K562 (cell line): Measurements from ENCODE around the gene FARSA. TPM values are rescaled to one million over a fixed set of nuclear protein-coding genes. Genes with fewer than 3 reads are reported as not detected.

Experiments used
- ATAC-seq: fragments of 200-7000 bp; cut with Tn5 transposase; 3 replicates; pipeline ENCODE4 v1.9.1; 2020; ENCODE audit warnings: moderate library complexity
- BruUV-seq: library from RNA; stranded (reverse); fragments of 400-500 nt; replicated peaks from 2 replicates; lab custom pipeline; 2021; lab: Mats Ljungman, UMichigan
- CTCF ChIA-PET: fragments of 300-600 bp; formaldehyde crosslinking; extraction: SDS; loops from one replicate; lab custom pipeline; 2021; ENCODE audit warnings: low intra/inter-chr PET ratio; lab: Yijun Ruan, JAX
- POLR2A ChIA-PET: fragments of 300-600, 350-650 bp; sonication (Branson Sonifier 250); formaldehyde crosslinking; extraction: SDS; loops from one replicate; lab custom pipeline; 2021; ENCODE audit warnings: antibody characterized with exemption, inconsistent platforms; lab: Yijun Ruan, JAX
- DNase-seq, 4 experiments: peaks; one replicate each; pipeline versions ENCODE4 v3.0.0 to v3.0.0-alpha.2; 2011 to 2018; ENCODE audit warnings: low spot score in 3 of 4, mixed read lengths in 3 of 4; ENCODE audit errors: extremely low read depth in 1 of 4
- FAIRE-seq: peaks from 2 replicates; lab custom pipeline; 2011; peaks lifted over from hg19 to GRCh38; lab: Jason Lieb, UNC
- H2AFZ ChIP-seq: 2 replicates; pipeline ENCODE4 v1.6.0; 2011; ENCODE audit warnings: low read depth, low read length, control low read depth, inconsistent platforms
- H3K27ac ChIP-seq: fragments of 200-600 bp; 3 replicates; pipeline ENCODE4 v1.8.0; 2011; ENCODE audit warnings: low read depth, mild to moderate bottlenecking, control low read depth, inconsistent platforms, low read length, moderate library complexity, mixed read lengths; ENCODE audit errors: extremely low read depth
- H3K27me3 ChIP-seq, 2 experiments: fragments of 300-600 bp in 1 of 2; 2 replicates in 1 of 2; 3 replicates in 1 of 2; pipeline versions ENCODE4 v1.6.0 to v1.8.0; 2011; ENCODE audit warnings: inconsistent platforms in 2 of 2, low read length in 2 of 2, mild to moderate bottlenecking in 1 of 2, mixed read lengths in 1 of 2, moderate library complexity in 1 of 2; ENCODE audit not compliant: control insufficient read depth in 2 of 2, insufficient read depth in 2 of 2
- H3K36me3 ChIP-seq: fragments of 300-600 bp; 3 replicates; pipeline ENCODE4 v1.8.0; 2011; ENCODE audit warnings: mild to moderate bottlenecking, low read length, inconsistent platforms; ENCODE audit not compliant: control insufficient read depth, insufficient read depth
- H3K4me1 ChIP-seq, 2 experiments: fragments of 200-600 bp in 1 of 2; replicated peaks in 1 of 2; 2 replicates in 1 of 2; 3 replicates in 1 of 2; pipeline versions ENCODE4 v1.5.1 to v1.8.0; 2011; ENCODE audit warnings: inconsistent platforms in 2 of 2, low read length in 2 of 2, mild to moderate bottlenecking in 1 of 2, mixed read lengths in 1 of 2, moderate library complexity in 1 of 2; ENCODE audit not compliant: control insufficient read depth in 2 of 2, insufficient read depth in 2 of 2
- H3K4me2 ChIP-seq: 2 replicates; pipeline ENCODE4 v1.6.1; 2011; ENCODE audit warnings: low read length, control low read depth, inconsistent platforms, mixed read lengths; ENCODE audit not compliant: insufficient read depth
- H3K4me3 ChIP-seq: fragments of 200-600 bp; sonication (generic), shearing (Covaris generic); 2 replicates; pipeline ENCODE4 v1.5.1; 2016; ENCODE audit warnings: control low read depth, inconsistent platforms
- H3K79me2 ChIP-seq: fragments of 200-600 bp; 3 replicates; pipeline ENCODE4 v1.8.0; 2011; ENCODE audit warnings: low read length, inconsistent platforms; ENCODE audit not compliant: control insufficient read depth, insufficient read depth
- H3K9ac ChIP-seq, 2 experiments: 2 replicates each; pipeline versions ENCODE4 v1.6.0 to v1.6.1; 2011; ENCODE audit warnings: low read depth in 2 of 2, low read length in 2 of 2, control low read depth in 1 of 2, inconsistent platforms in 1 of 2, mild to moderate bottlenecking in 1 of 2, mixed read lengths in 1 of 2; ENCODE audit not compliant: insufficient read depth in 1 of 2
- H3K9me1 ChIP-seq: one replicate; pipeline ENCODE4 v1.6.0; 2011; ENCODE audit warnings: inconsistent platforms, mild to moderate bottlenecking, low read length, moderate library complexity; ENCODE audit not compliant: control insufficient read depth, insufficient read depth
- H3K9me3 ChIP-seq: replicated peaks from 2 replicates; pipeline ENCODE4 v1.5.1; 2011; ENCODE audit warnings: low read depth, low read length, inconsistent platforms; ENCODE audit not compliant: control insufficient read depth, insufficient read depth
- H4K20me1 ChIP-seq: replicated peaks from 2 replicates; pipeline ENCODE4 v1.6.1; 2011; ENCODE audit warnings: low read length, inconsistent platforms, mixed read lengths; ENCODE audit not compliant: control insufficient read depth, insufficient read depth
- FOXJ3 ChIP-seq: sonication (generic); formaldehyde crosslinking; IDR thresholded peaks from 2 replicates; pipeline ENCODE4 v1.4.0; 2020; ENCODE audit warnings: mild to moderate bottlenecking, missing genetic modification reagents
- L3MBTL2 ChIP-seq: fragments of 450-650 bp; IDR thresholded peaks from 2 replicates; pipeline ENCODE4 v1.6.1; 2016; ENCODE audit warnings: mild to moderate bottlenecking, moderate library complexity
- NR3C1 ChIP-seq: sonication (generic); formaldehyde crosslinking; IDR thresholded peaks from 2 replicates; pipeline ENCODE4 v1.8.1; 2022; ENCODE audit warnings: missing genetic modification reagents
- SIRT6 ChIP-seq: IDR thresholded peaks from one replicate; pipeline ENCODE4 v1.6.1; 2012; ENCODE audit warnings: low read depth, mild to moderate bottlenecking, control low read depth, inconsistent platforms, low read length, moderate library complexity
- ZNF239 ChIP-seq: fragments of 250-450 bp; sonication (Bioruptor Pico); IDR thresholded peaks from 2 replicates; pipeline ENCODE4 v1.4.0; 2020; ENCODE audit warnings: mild to moderate bottlenecking
- ZNF586 ChIP-seq: fragments of 450-650 bp; formaldehyde crosslinking; conservative IDR thresholded peaks from 2 replicates; pipeline ENCODE4 v1.4.0; 2020; ENCODE audit warnings: mild to moderate bottlenecking, moderate library complexity
- whole genome bisulfite sequencing: fragments of 100-300 bp; shearing (Covaris generic); methylation state at CpG from one replicate; pipeline ENCODE4 v1.1.6; 2016; ENCODE audit warnings: low coverage, mixed read lengths; ENCODE audit not compliant: insufficient coverage; ENCODE audit errors: missing lambda C conversion rate; 5-methylcytosine and 5-hydroxymethylcytosine counted together
- in situ Hi-C: fragments of 300-500 bp; cut with MboI; formaldehyde crosslinking; loops from 4 replicates; pipeline ENCODE4 v1.15.0; 2018; ENCODE audit warnings: inconsistent platforms, mixed read lengths
- intact Hi-C: fragments of 100-400 bp; cut with micrococcal nuclease; formaldehyde crosslinking; loops from 2 replicates; pipeline ENCODE4 v1.14.2; 2022
- polyA plus RNA-seq, 8 experiments: library from polyadenylated mRNA; depleted of rRNA in 4 of 8; stranded (reverse) in 5 of 8; unstranded in 3 of 8; fragments of >200 nt; fragmentation: Nextera tagmentation in 2 of 8; fragmentation: Illumina TruSeq in 1 of 8; extraction: Ambion mirVana in 2 of 8; extraction: Trizol in 1 of 8; gene quantifications; 2 replicates each; pipeline versions ENCODE4 v1.2.1 to v1.2.3, GENCODE V29; 2011 to 2014; ENCODE audit warnings: inconsistent platforms in 1 of 8, missing spikeins in 1 of 8
- total RNA-seq, 7 experiments: library from RNA; depleted of rRNA in 6 of 7; stranded (reverse); fragments of >200 nt in 6 of 7; fragmentation: Illumina TruSeq in 2 of 7; extraction: Trizol in 2 of 7; gene quantifications; 2 replicates each; pipeline versions ENCODE4 v1.2.1 to v1.2.3, GENCODE V29; 2011 to 2021; ENCODE audit warnings: low replicate concordance in 1 of 7
- TF ChIP-seq, protein P1 (sequence below): fragments of 250-450 bp; sonication (Bioruptor Pico); IDR thresholded peaks from 2 replicates; pipeline ENCODE4 v1.4.0; 2020; ENCODE audit warnings: mild to moderate bottlenecking, moderate library complexity, borderline replicate concordance
- TF ChIP-seq, protein P2 (sequence below): fragments of 250-450 bp; sonication (Bioruptor Pico); IDR thresholded peaks from 2 replicates; pipeline ENCODE4 v1.5.0; 2020; ENCODE audit warnings: mild to moderate bottlenecking, borderline replicate concordance
- TF ChIP-seq, protein P3 (sequence below): fragments of 450-650 bp; IDR thresholded peaks from 2 replicates; pipeline ENCODE4 v1.6.1; 2014; ENCODE audit warnings: low read depth, mild to moderate bottlenecking, moderate library complexity, borderline replicate concordance
- TF ChIP-seq, protein P4 (sequence below): sonication (generic); formaldehyde crosslinking; IDR thresholded peaks from 2 replicates; pipeline ENCODE4 v1.8.0; 2022; ENCODE audit warnings: mild to moderate bottlenecking, missing genetic modification reagents, borderline replicate concordance
- TF ChIP-seq, protein P5 (sequence below): sonication (generic); formaldehyde crosslinking; IDR thresholded peaks from 2 replicates; pipeline ENCODE4 v1.8.0; 2023; ENCODE audit warnings: mild to moderate bottlenecking, missing genetic modification reagents

Gene FARSA
- total and polyA plus RNA-seq, 9 of the 15 experiments (the other 6 are each of a cell fraction or from before 2014, with no cell fraction given), result 25.2 to 237 (median 89.6) TPM

DNA sequence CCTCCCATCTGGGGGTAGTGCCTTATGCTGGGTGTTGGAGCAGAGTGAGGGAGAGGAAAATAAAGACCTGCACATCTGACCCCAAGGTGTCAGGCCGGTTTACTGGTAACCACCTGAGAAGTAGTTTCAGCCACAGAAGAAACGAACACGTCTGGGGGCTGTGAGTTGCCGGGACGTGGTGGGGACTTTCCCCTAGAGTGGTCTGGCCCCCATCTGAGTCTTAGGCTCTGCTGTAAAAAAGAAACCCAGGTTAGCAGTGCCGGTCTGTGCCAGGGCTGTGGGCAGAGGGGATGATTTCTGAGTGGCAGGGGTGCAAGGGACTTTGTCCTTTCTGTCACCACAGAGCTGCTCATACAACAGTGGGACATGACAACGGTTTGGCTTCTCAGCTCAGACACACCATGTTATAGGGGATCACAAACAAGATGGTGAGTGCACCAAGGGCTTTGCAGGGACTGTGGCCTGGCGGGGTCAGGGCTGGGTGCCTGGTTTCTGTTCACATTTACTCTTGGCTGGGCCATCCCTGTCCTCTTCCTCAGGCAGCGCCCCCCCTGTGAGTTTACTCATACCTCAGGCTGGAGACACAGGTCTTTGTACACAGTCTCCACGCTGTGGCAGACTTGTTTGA, 33.5 kb downstream of the FARSA start:
- Histone ChIP-seq H3K4me1 (peaks cover 0 to 15% of the 10 kb centered on the region in 2 experiments; a peak in 1 of 5 replicates), H3K27ac (no peak overlapping the region), H2AFZ (no peak overlapping the region), H3K9ac (no peak overlapping the region), H4K20me1 (no peaks in the 10 kb centered on the region), H3K9me3 (no peaks in the 10 kb centered on the region), H3K4me2 (no peak overlapping the region), H3K79me2 (no peaks in the 10 kb centered on the region), H3K36me3 (peaks cover 53% of the 10 kb centered on the region; the same call in 2 of the 3 replicates), H3K4me3 (no peak overlapping the region), H3K27me3 (no peaks in the 10 kb centered on the region), H3K9me1 (no peaks in the 10 kb centered on the region)
- ChIA-PET CTCF (no interaction called here), POLR2A (interaction anchor here (0.6 to 1.9 kb wide), 6 partner anchors 9 to 1652 kb away, joined by 3 to 11 read pairs (median 4); partner anchors contain the start of gene KLF1)
- in situ Hi-C loops (no loop called here), intact Hi-C loops (no loop called here)
- 86% methylated on average over 10 of the region's 10 CpGs for WGBS
- no TSS peak for BruUV-seq
- FAIRE-seq, result no peak
- no peak for ATAC-seq
- DNase-seq, result peak in 1 of 4 experiments; percentile 9
- TF ChIP-seq ZNF239 (CRISPR knock-in tag) (no peak), NR3C1 (CRISPR knock-in tag) (no peak), L3MBTL2 (no peak), SIRT6 (no peak), FOXJ3 (CRISPR knock-in tag) (no peak), ZNF586 (CRISPR knock-in tag) (no peak)
- TF ChIP-seq, protein P1, sequence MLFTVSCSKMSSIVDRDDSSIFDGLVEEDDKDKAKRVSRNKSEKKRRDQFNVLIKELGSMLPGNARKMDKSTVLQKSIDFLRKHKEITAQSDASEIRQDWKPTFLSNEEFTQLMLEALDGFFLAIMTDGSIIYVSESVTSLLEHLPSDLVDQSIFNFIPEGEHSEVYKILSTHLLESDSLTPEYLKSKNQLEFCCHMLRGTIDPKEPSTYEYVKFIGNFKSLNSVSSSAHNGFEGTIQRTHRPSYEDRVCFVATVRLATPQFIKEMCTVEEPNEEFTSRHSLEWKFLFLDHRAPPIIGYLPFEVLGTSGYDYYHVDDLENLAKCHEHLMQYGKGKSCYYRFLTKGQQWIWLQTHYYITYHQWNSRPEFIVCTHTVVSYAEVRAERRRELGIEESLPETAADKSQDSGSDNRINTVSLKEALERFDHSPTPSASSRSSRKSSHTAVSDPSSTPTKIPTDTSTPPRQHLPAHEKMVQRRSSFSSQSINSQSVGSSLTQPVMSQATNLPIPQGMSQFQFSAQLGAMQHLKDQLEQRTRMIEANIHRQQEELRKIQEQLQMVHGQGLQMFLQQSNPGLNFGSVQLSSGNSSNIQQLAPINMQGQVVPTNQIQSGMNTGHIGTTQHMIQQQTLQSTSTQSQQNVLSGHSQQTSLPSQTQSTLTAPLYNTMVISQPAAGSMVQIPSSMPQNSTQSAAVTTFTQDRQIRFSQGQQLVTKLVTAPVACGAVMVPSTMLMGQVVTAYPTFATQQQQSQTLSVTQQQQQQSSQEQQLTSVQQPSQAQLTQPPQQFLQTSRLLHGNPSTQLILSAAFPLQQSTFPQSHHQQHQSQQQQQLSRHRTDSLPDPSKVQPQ, result no peak
- TF ChIP-seq, protein P2, sequence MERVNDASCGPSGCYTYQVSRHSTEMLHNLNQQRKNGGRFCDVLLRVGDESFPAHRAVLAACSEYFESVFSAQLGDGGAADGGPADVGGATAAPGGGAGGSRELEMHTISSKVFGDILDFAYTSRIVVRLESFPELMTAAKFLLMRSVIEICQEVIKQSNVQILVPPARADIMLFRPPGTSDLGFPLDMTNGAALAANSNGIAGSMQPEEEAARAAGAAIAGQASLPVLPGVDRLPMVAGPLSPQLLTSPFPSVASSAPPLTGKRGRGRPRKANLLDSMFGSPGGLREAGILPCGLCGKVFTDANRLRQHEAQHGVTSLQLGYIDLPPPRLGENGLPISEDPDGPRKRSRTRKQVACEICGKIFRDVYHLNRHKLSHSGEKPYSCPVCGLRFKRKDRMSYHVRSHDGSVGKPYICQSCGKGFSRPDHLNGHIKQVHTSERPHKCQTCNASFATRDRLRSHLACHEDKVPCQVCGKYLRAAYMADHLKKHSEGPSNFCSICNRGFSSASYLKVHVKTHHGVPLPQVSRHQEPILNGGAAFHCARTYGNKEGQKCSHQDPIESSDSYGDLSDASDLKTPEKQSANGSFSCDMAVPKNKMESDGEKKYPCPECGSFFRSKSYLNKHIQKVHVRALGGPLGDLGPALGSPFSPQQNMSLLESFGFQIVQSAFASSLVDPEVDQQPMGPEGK (CRISPR knock-in tag), result no peak
- TF ChIP-seq, protein P3, sequence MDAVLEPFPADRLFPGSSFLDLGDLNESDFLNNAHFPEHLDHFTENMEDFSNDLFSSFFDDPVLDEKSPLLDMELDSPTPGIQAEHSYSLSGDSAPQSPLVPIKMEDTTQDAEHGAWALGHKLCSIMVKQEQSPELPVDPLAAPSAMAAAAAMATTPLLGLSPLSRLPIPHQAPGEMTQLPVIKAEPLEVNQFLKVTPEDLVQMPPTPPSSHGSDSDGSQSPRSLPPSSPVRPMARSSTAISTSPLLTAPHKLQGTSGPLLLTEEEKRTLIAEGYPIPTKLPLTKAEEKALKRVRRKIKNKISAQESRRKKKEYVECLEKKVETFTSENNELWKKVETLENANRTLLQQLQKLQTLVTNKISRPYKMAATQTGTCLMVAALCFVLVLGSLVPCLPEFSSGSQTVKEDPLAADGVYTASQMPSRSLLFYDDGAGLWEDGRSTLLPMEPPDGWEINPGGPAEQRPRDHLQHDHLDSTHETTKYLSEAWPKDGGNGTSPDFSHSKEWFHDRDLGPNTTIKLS, result no peak
- TF ChIP-seq, protein P4, sequence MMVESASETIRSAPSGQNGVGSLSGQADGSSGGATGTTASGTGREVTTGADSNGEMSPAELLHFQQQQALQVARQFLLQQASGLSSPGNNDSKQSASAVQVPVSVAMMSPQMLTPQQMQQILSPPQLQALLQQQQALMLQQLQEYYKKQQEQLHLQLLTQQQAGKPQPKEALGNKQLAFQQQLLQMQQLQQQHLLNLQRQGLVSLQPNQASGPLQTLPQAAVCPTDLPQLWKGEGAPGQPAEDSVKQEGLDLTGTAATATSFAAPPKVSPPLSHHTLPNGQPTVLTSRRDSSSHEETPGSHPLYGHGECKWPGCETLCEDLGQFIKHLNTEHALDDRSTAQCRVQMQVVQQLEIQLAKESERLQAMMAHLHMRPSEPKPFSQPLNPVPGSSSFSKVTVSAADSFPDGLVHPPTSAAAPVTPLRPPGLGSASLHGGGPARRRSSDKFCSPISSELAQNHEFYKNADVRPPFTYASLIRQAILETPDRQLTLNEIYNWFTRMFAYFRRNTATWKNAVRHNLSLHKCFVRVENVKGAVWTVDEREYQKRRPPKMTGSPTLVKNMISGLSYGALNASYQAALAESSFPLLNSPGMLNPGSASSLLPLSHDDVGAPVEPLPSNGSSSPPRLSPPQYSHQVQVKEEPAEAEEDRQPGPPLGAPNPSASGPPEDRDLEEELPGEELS, result no peak
- TF ChIP-seq, protein P5, sequence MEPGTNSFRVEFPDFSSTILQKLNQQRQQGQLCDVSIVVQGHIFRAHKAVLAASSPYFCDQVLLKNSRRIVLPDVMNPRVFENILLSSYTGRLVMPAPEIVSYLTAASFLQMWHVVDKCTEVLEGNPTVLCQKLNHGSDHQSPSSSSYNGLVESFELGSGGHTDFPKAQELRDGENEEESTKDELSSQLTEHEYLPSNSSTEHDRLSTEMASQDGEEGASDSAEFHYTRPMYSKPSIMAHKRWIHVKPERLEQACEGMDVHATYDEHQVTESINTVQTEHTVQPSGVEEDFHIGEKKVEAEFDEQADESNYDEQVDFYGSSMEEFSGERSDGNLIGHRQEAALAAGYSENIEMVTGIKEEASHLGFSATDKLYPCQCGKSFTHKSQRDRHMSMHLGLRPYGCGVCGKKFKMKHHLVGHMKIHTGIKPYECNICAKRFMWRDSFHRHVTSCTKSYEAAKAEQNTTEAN (CRISPR knock-in tag), result no peak
